K562 (cell line): ENCODE data around the gene BMS1. TPM values are rescaled to one million over a fixed set of nuclear protein-coding genes. Genes with fewer than 3 reads are reported as not detected.
A peak's percentile ranks its signal among the peaks of the same experiment; 100 is the strongest.

ENCODE experiments used
- CBFB ChIP-seq: sonication (generic); formaldehyde crosslinking; IDR thresholded peaks from 2 replicates; pipeline ENCODE4 v1.4.0; 2020; ENCODE audit warnings: mild to moderate bottlenecking, missing genetic modification reagents
- FOXK2 ChIP-seq, 2 experiments: fragments of 450-650 bp; IDR thresholded peaks in 1 of 2; conservative IDR thresholded peaks in 1 of 2; 2 replicates each; pipeline ENCODE4 v1.6.1; 2016; ENCODE audit warnings: low read depth in 2 of 2, mild to moderate bottlenecking in 1 of 2
- GTF2B ChIP-seq: IDR thresholded peaks from 2 replicates; pipeline ENCODE4 v1.6.1; 2011; ENCODE audit not compliant: insufficient read length; ENCODE audit errors: extremely low read depth
- GTF2E2 ChIP-seq: fragments of 200-800 bp; sonication (Bioruptor generic); IDR thresholded peaks from 2 replicates; pipeline ENCODE4 v1.6.1; 2016; ENCODE audit warnings: missing genetic modification characterization, missing compliant biosample characterization
- HDAC1 ChIP-seq, 2 experiments: fragments of 450-650 bp; IDR thresholded peaks; 2 replicates each; pipeline ENCODE4 v1.6.1; 2016 to 2017; ENCODE audit warnings: inconsistent platforms in 1 of 2, mild to moderate bottlenecking in 1 of 2, moderate library complexity in 1 of 2
- MAFK ChIP-seq: IDR thresholded peaks from 2 replicates; pipeline ENCODE4 v1.6.1; 2011; ENCODE audit warnings: low read length, improper control_type of control experiment
- MBD1 ChIP-seq: fragments of 250-450 bp; sonication (Bioruptor Pico); IDR thresholded peaks from 2 replicates; pipeline ENCODE4 v1.8.0; 2022; ENCODE audit warnings: inconsistent platforms
- MTF1 ChIP-seq: fragments of 250-450 bp; sonication (Bioruptor Pico); IDR thresholded peaks from 2 replicates; pipeline ENCODE4 v1.9.0; 2021; ENCODE audit warnings: moderate library complexity, mild to moderate bottlenecking, inconsistent platforms, borderline replicate concordance
- MXD1 ChIP-seq: fragments of 250-450 bp; sonication (Bioruptor Pico); IDR thresholded peaks from 2 replicates; pipeline ENCODE4 v1.8.0; 2021; ENCODE audit warnings: borderline replicate concordance, mild to moderate bottlenecking, moderate library complexity; ENCODE audit not compliant: poor library complexity, severe bottlenecking
- MXI1 ChIP-seq: IDR thresholded peaks from 2 replicates; pipeline ENCODE4 v1.6.1; 2011; ENCODE audit warnings: low read depth, mild to moderate bottlenecking, improper control_type of control experiment, low read length
- NBN ChIP-seq: fragments of 450-650 bp; IDR thresholded peaks from 2 replicates; pipeline ENCODE4 v1.6.1; 2016; ENCODE audit warnings: low read depth, mild to moderate bottlenecking
- PBX2 ChIP-seq, 2 experiments: IDR thresholded peaks in 1 of 2; conservative IDR thresholded peaks in 1 of 2; 2 replicates each; pipeline ENCODE4 v1.6.1; 2016; ENCODE audit warnings: low read depth in 2 of 2, mild to moderate bottlenecking in 1 of 2, missing compliant biosample characterization in 1 of 2, missing genetic modification characterization in 1 of 2, moderate library complexity in 1 of 2
- POLR2AphosphoS2 ChIP-seq: IDR thresholded peaks from 2 replicates; pipeline ENCODE4 v1.6.1; 2012; ENCODE audit warnings: low read length, improper control_type of control experiment
- PRMT5 ChIP-seq: sonication (generic); formaldehyde crosslinking; IDR thresholded peaks from 2 replicates; pipeline ENCODE4 v1.5.0; 2020; ENCODE audit warnings: missing genetic modification reagents
- RBM25 ChIP-seq: fragments of 200-400 bp; formaldehyde crosslinking; IDR thresholded peaks from 2 replicates; pipeline ENCODE4 v1.6.1; 2018; ENCODE audit warnings: low read length, low read depth, moderate library complexity; ENCODE audit not compliant: severe bottlenecking
- RBM39 ChIP-seq: fragments of 200-400 bp; formaldehyde crosslinking; optimal IDR thresholded peaks from 2 replicates; pipeline ENCODE3; 2018; ENCODE audit warnings: low read depth, low read length
- SMARCA5 ChIP-seq: fragments of 450-650 bp; IDR thresholded peaks from 2 replicates; pipeline ENCODE4 v1.6.1; 2016
- ZBTB8A ChIP-seq: fragments of 450-650 bp; IDR thresholded peaks from 2 replicates; pipeline ENCODE4 v1.6.1; 2018; ENCODE audit warnings: mild to moderate bottlenecking, moderate library complexity; ENCODE audit not compliant: partially characterized antibody
- ZFP30 ChIP-seq: fragments of 250-450 bp; sonication (Bioruptor Pico); IDR thresholded peaks from 2 replicates; pipeline ENCODE4 v1.8.0; 2022; ENCODE audit warnings: moderate library complexity, mild to moderate bottlenecking, inconsistent platforms, borderline replicate concordance
- ZNF512 ChIP-seq: IDR thresholded peaks from 2 replicates; pipeline ENCODE4 v1.6.1; 2016; ENCODE audit warnings: missing genetic modification characterization, missing compliant biosample characterization
- polyA plus RNA-seq, 8 experiments: library from polyadenylated mRNA; depleted of rRNA in 4 of 8; stranded (reverse) in 5 of 8; unstranded in 3 of 8; fragments of >200 nt; fragmentation: Nextera tagmentation in 2 of 8; fragmentation: Illumina TruSeq in 1 of 8; extraction: Ambion mirVana in 2 of 8; extraction: Trizol in 1 of 8; gene quantifications; 2 replicates each; pipeline versions ENCODE4 v1.2.1 to v1.2.3, GENCODE V29; 2011 to 2014; ENCODE audit warnings: inconsistent platforms in 1 of 8, missing spikeins in 1 of 8
- total RNA-seq, 7 experiments: library from RNA; depleted of rRNA in 6 of 7; stranded (reverse); fragments of >200 nt in 6 of 7; fragmentation: Illumina TruSeq in 2 of 7; extraction: Trizol in 2 of 7; gene quantifications; 2 replicates each; pipeline versions ENCODE4 v1.2.1 to v1.2.3, GENCODE V29; 2011 to 2021; ENCODE audit warnings: low replicate concordance in 1 of 7

The BMS1 gene
- total and polyA plus RNA-seq, 9 of the 15 experiments (the other 6 are each of a cell fraction or from before 2014, with no cell fraction given) = 11.1 to 46.9 (median 32.7) TPM

- TF ChIP-seq PBX2 (CRISPR knock-in tag; IDR thresholded peaks at IDR 0.05; ENCODE audit: low read depth) = 0 out of 2 replicates have a peak, but pooled peaks have one; percentile 5
- peak; percentile 74 for TF ChIP-seq PBX2 (tag; conservative IDR thresholded peaks at IDR 0.05; ENCODE audit: low read depth)
- TF ChIP-seq PRMT5 (CRISPR knock-in tag) = no peak
- TF ChIP-seq FOXK2 (conservative IDR thresholded peaks at IDR 0.05 in 1 of 2, IDR thresholded peaks at IDR 0.05 in 1 of 2; ENCODE audit: low read depth in 2 of 2) = peak; percentile 88 to 92
- TF ChIP-seq ZBTB8A = no peak
- peak; percentile 32 for TF ChIP-seq GTF2B
- TF ChIP-seq NBN = peak; percentile 80
- peak in 1 of 2 experiments; percentile 99; a peak in 2 of 4 replicates for TF ChIP-seq HDAC1 (IDR thresholded peaks at IDR 0.05)
- TF ChIP-seq MBD1 (CRISPR knock-in tag) = no peak
- TF ChIP-seq MAFK = peak; percentile 39; the same call in 1 of the 2 replicates
- TF ChIP-seq GTF2E2 (tag) = peak; percentile 100
- no peak for TF ChIP-seq ZFP30 (CRISPR knock-in tag)
- TF ChIP-seq MTF1 (CRISPR knock-in tag) = no peak
- 0 out of 2 replicates have a peak, but pooled peaks have one; percentile 52 for TF ChIP-seq CBFB (CRISPR knock-in tag)
- TF ChIP-seq MXI1 = peak; percentile 91
- no peak for TF ChIP-seq SMARCA5
- TF ChIP-seq MXD1 (CRISPR knock-in tag) = peak; percentile 87
- no peak for TF ChIP-seq ZNF512
- peak; percentile 90 for TF ChIP-seq RBM39
- peak; percentile 6 for TF ChIP-seq RBM25
- TF ChIP-seq POLR2AphosphoS2 = peak; percentile 69; the same call in 1 of the 2 replicates
These were observed at the start of gene BMS1 (continued) for GRCh38 chr10:42782446-42783180.
